ENCODE measurements around the gene OPN1SW.
A peak's percentile ranks its signal among the peaks of the same experiment; 100 is the strongest.

The OPN1SW gene

GRCh38 chr7:128739048-128739962 lies 36.3 kb downstream of the OPN1SW start, which contains the start of gene CALU:
TSS of gene CALU (plus strand) at chr7:128739359. CDS start at chr7:128748584, 9,225 bp downstream.
- DNase-seq (ENCODE audit: insufficient read length) (peak; percentile 98), FAIRE-seq (peak; percentile 97)
- TF ChIP-seq TAF1 (IDR thresholded peaks at IDR 0.05; ENCODE audit: borderline replicate concordance, low read depth, low read length) = peak; percentile 75; the same call in 1 of the 2 replicates
- TF ChIP-seq POLR2AphosphoS5 (IDR thresholded peaks at IDR 0.05; ENCODE audit: low read depth, low read length) = peak; percentile 73
- peak; percentile 85 for TF ChIP-seq POLR2A (IDR thresholded peaks at IDR 0.05; ENCODE audit: low read depth, low read length)

GRCh38 chr7:128738570-128739047 lies 37.0 kb downstream of the OPN1SW start:
- no peak for TF ChIP-seq TAF1 (IDR thresholded peaks at IDR 0.05; ENCODE audit: borderline replicate concordance, low read depth, low read length)
- TF ChIP-seq POLR2A (IDR thresholded peaks at IDR 0.05; ENCODE audit: low read depth, low read length) = no peak
- no peak for TF ChIP-seq POLR2AphosphoS5 (IDR thresholded peaks at IDR 0.05; ENCODE audit: low read depth, low read length)
- FAIRE-seq (no peak), DNase-seq (ENCODE audit: insufficient read length) (peak; percentile 4)

GRCh38 chr7:128737867-128738385 lies 37.7 kb downstream of the OPN1SW start:
- DNase-seq (ENCODE audit: insufficient read length) = no peak
- no peak for TF ChIP-seq TAF1 (IDR thresholded peaks at IDR 0.05; ENCODE audit: borderline replicate concordance, low read depth, low read length)
- TF ChIP-seq POLR2AphosphoS5 (IDR thresholded peaks at IDR 0.05; ENCODE audit: low read depth, low read length) = no peak
- no peak for FAIRE-seq

GRCh38 chr7:128737441-128737840 lies 38.2 kb downstream of the OPN1SW start:
- TF ChIP-seq POLR2A (IDR thresholded peaks at IDR 0.05; ENCODE audit: low read depth, low read length) (no peak), TAF1 (IDR thresholded peaks at IDR 0.05; ENCODE audit: borderline replicate concordance, low read depth, low read length) (no peak), POLR2AphosphoS5 (IDR thresholded peaks at IDR 0.05; ENCODE audit: low read depth, low read length) (no peak)
- DNase-seq (ENCODE audit: insufficient read length) = no peak
- no peak for FAIRE-seq

- TF ChIP-seq POLR2AphosphoS5 (IDR thresholded peaks at IDR 0.05; ENCODE audit: low read depth, low read length) (no peak), POLR2A (IDR thresholded peaks at IDR 0.05; ENCODE audit: low read depth, low read length) (no peak), TAF1 (IDR thresholded peaks at IDR 0.05; ENCODE audit: borderline replicate concordance, low read depth, low read length) (no peak)
- FAIRE-seq = no peak
- no peak for DNase-seq (ENCODE audit: insufficient read length)
Measured at GRCh38 chr7:128735436-128735835, 40.2 kb downstream of the OPN1SW start.

- TF ChIP-seq POLR2A (IDR thresholded peaks at IDR 0.05; ENCODE audit: low read depth, low read length) (no peak), TAF1 (IDR thresholded peaks at IDR 0.05; ENCODE audit: borderline replicate concordance, low read depth, low read length) (no peak), POLR2AphosphoS5 (IDR thresholded peaks at IDR 0.05; ENCODE audit: low read depth, low read length) (no peak)
- FAIRE-seq (no peak), DNase-seq (ENCODE audit: insufficient read length) (no peak)
Measured at GRCh38 chr7:128734890-128735289, 40.7 kb downstream of the OPN1SW start.

- DNase-seq (ENCODE audit: insufficient read length) (no peak), FAIRE-seq (no peak)
- TF ChIP-seq POLR2A (IDR thresholded peaks at IDR 0.05; ENCODE audit: low read depth, low read length) (no peak), TAF1 (IDR thresholded peaks at IDR 0.05; ENCODE audit: borderline replicate concordance, low read depth, low read length) (no peak), POLR2AphosphoS5 (IDR thresholded peaks at IDR 0.05; ENCODE audit: low read depth, low read length) (no peak)
Measured at GRCh38 chr7:128733278-128733645, 42.3 kb downstream of the OPN1SW start.

- no peak for TF ChIP-seq POLR2A (IDR thresholded peaks at IDR 0.05; ENCODE audit: low read depth, low read length)
- TF ChIP-seq TAF1 (IDR thresholded peaks at IDR 0.05; ENCODE audit: borderline replicate concordance, low read depth, low read length) = no peak
- no peak for TF ChIP-seq POLR2AphosphoS5 (IDR thresholded peaks at IDR 0.05; ENCODE audit: low read depth, low read length)
- DNase-seq (ENCODE audit: insufficient read length) = no peak
- no peak for FAIRE-seq
Measured at GRCh38 chr7:128732521-128733277, 42.9 kb downstream of the OPN1SW start.

- TF ChIP-seq POLR2AphosphoS5 (IDR thresholded peaks at IDR 0.05; ENCODE audit: low read depth, low read length) = no peak
- no peak for TF ChIP-seq POLR2A (IDR thresholded peaks at IDR 0.05; ENCODE audit: low read depth, low read length)
- TF ChIP-seq TAF1 (IDR thresholded peaks at IDR 0.05; ENCODE audit: borderline replicate concordance, low read depth, low read length) = no peak
- no peak for FAIRE-seq
- DNase-seq (ENCODE audit: insufficient read length) = no peak
Measured at GRCh38 chr7:128731184-128731583, 44.4 kb downstream of the OPN1SW start.

- no peak for FAIRE-seq
- DNase-seq (ENCODE audit: insufficient read length) = no peak
- TF ChIP-seq POLR2AphosphoS5 (IDR thresholded peaks at IDR 0.05; ENCODE audit: low read depth, low read length) (no peak), TAF1 (IDR thresholded peaks at IDR 0.05; ENCODE audit: borderline replicate concordance, low read depth, low read length) (no peak)
Measured at GRCh38 chr7:128729494-128729893, 46.1 kb downstream of the OPN1SW start.

- TF ChIP-seq TAF1 (IDR thresholded peaks at IDR 0.05; ENCODE audit: borderline replicate concordance, low read depth, low read length) = no peak
- TF ChIP-seq POLR2A (IDR thresholded peaks at IDR 0.05; ENCODE audit: low read depth, low read length) = no peak
- TF ChIP-seq POLR2AphosphoS5 (IDR thresholded peaks at IDR 0.05; ENCODE audit: low read depth, low read length) = no peak
- peak; percentile 57 for FAIRE-seq
- DNase-seq (ENCODE audit: insufficient read length) = no peak
Measured at GRCh38 chr7:128728598-128728997, 47.0 kb downstream of the OPN1SW start.

Data from GM12892 (cell line).